ENCODE data around the gene SENP7. TPM values are rescaled to one million over a fixed set of nuclear protein-coding genes. Genes with fewer than 3 reads are reported as not detected.
"Not testable (repeated sequence)": the region's sequence is repeated elsewhere in the genome, so short reads cannot be mapped to it uniquely, and the experiment has no call there.

Gene SENP7
- total and polyA plus RNA-seq, 2 donors from 2014 or later = 5.4 to 28.7 TPM

- H3K9ac ChIP-seq (ENCODE audit: low read length in 3 of 3) = no peak overlapping the region
- no peak for DNase-seq
- no peak for FAIRE-seq
- no peaks in the 10 kb centered on the region for H3K27me3 ChIP-seq (ENCODE audit: control insufficient read depth, insufficient read depth, low read length)
- H3K4me3 ChIP-seq (ENCODE audit: low read length in 3 of 3) = no peak overlapping the region
- no peaks in the 10 kb centered on the region for H3K36me3 ChIP-seq (ENCODE audit: control insufficient read depth in 2 of 3, insufficient read depth in 3 of 3, low read length in 3 of 3)
- H3K4me1 ChIP-seq (ENCODE audit: control insufficient read depth in 2 of 3, insufficient read depth in 2 of 3, low read depth in 1 of 3, low read length in 3 of 3) = no peaks in the 10 kb centered on the region
- no peak for TF ChIP-seq CTCF (IDR thresholded peaks at IDR 0.05; ENCODE audit: borderline replicate concordance, extremely low read depth, insufficient read depth)
- peaks cover 0 to 8% (median 0%) of the 10 kb centered on the region in 3 donors for H3K9me3 ChIP-seq (ENCODE audit: control insufficient read depth in 2 of 3, insufficient read depth in 1 of 3, low read length in 3 of 3)
- H3K27ac ChIP-seq (ENCODE audit: low read depth in 2 of 2, low read length in 2 of 2) = no peak overlapping the region
- intact Hi-C loops (cut with DNase I) = no loop called here
Measured at GRCh38 chr3:101312545-101312944, 200.5 kb downstream of the SENP7 start.

- no peak overlapping the region for H3K9ac ChIP-seq (ENCODE audit: low read length in 3 of 3)
- H3K9me3 ChIP-seq (ENCODE audit: control insufficient read depth in 2 of 3, insufficient read depth in 1 of 3, low read length in 3 of 3) = peaks cover 0 to 8% (median 0%) of the 10 kb centered on the region in 3 donors
- TF ChIP-seq CTCF (IDR thresholded peaks at IDR 0.05; ENCODE audit: borderline replicate concordance, extremely low read depth, insufficient read depth) = no peak
- intact Hi-C loops (cut with DNase I) = no loop called here
- DNase-seq = peak in 2 of 5 donors; percentile 22 to 34
- H3K27me3 ChIP-seq (ENCODE audit: control insufficient read depth, insufficient read depth, low read length) = no peaks in the 10 kb centered on the region
- H3K4me1 ChIP-seq (ENCODE audit: control insufficient read depth in 2 of 3, insufficient read depth in 2 of 3, low read depth in 1 of 3, low read length in 3 of 3) = no peaks in the 10 kb centered on the region
- H3K4me3 ChIP-seq (ENCODE audit: low read length in 3 of 3) = no peak overlapping the region
- no peak for FAIRE-seq
- H3K36me3 ChIP-seq (ENCODE audit: control insufficient read depth in 2 of 3, insufficient read depth in 3 of 3, low read length in 3 of 3) = no peaks in the 10 kb centered on the region
- H3K27ac ChIP-seq (ENCODE audit: low read depth in 2 of 2, low read length in 2 of 2) = no peak overlapping the region
Measured at GRCh38 chr3:101311676-101312075, 201.3 kb downstream of the SENP7 start.

GRCh38 chr3:101310978-101311375 is 202.0 kb downstream of the SENP7 start:
- no peak for FAIRE-seq
- no peak overlapping the region for H3K9ac ChIP-seq (ENCODE audit: low read length in 3 of 3)
- H3K27ac ChIP-seq (ENCODE audit: low read depth in 2 of 2, low read length in 2 of 2) = no peak overlapping the region
- no peaks in the 10 kb centered on the region for H3K4me1 ChIP-seq (ENCODE audit: control insufficient read depth in 2 of 3, insufficient read depth in 2 of 3, low read depth in 1 of 3, low read length in 3 of 3)
- no peak for DNase-seq
- no peak for TF ChIP-seq CTCF (IDR thresholded peaks at IDR 0.05; ENCODE audit: borderline replicate concordance, extremely low read depth, insufficient read depth)
- no peaks in the 10 kb centered on the region for H3K27me3 ChIP-seq (ENCODE audit: control insufficient read depth, insufficient read depth, low read length)
- H3K9me3 ChIP-seq (ENCODE audit: control insufficient read depth in 2 of 3, insufficient read depth in 1 of 3, low read length in 3 of 3) = peaks cover 0 to 8% (median 0%) of the 10 kb centered on the region in 3 donors
- intact Hi-C loops (cut with DNase I) = no loop called here
- no peak overlapping the region for H3K4me3 ChIP-seq (ENCODE audit: low read length in 3 of 3)
- no peaks in the 10 kb centered on the region for H3K36me3 ChIP-seq (ENCODE audit: control insufficient read depth in 2 of 3, insufficient read depth in 3 of 3, low read length in 3 of 3)

- intact Hi-C loops (cut with DNase I); H3K27ac ChIP-seq (ENCODE audit: low read depth in 2 of 2, low read length in 2 of 2): not testable (repeated sequence)
Measured at GRCh38 chr3:101308147-101308772, 204.8 kb downstream of the SENP7 start.

More at GRCh38 chr3:101308147-101308772, 204.8 kb downstream of the SENP7 start:
- not testable (repeated sequence) for FAIRE-seq; H3K27me3 ChIP-seq (ENCODE audit: control insufficient read depth, insufficient read depth, low read length); H3K9me3 ChIP-seq (ENCODE audit: control insufficient read depth in 2 of 3, insufficient read depth in 1 of 3, low read length in 3 of 3); DNase-seq; H3K9ac ChIP-seq (ENCODE audit: low read length in 3 of 3); H3K4me1 ChIP-seq (ENCODE audit: control insufficient read depth in 2 of 3, insufficient read depth in 2 of 3, low read depth in 1 of 3, low read length in 3 of 3); H3K4me3 ChIP-seq (ENCODE audit: low read length in 3 of 3); H3K36me3 ChIP-seq (ENCODE audit: control insufficient read depth in 2 of 3, insufficient read depth in 3 of 3, low read length in 3 of 3)

All from kidney (tissue), 14 donors.